ENCODE results near the gene PRKD3. TPM values are rescaled to one million over a fixed set of nuclear protein-coding genes. Genes with fewer than 3 reads are reported as not detected.

The PRKD3 gene
- total RNA-seq, 1 donor = 68.0 TPM

DNA sequence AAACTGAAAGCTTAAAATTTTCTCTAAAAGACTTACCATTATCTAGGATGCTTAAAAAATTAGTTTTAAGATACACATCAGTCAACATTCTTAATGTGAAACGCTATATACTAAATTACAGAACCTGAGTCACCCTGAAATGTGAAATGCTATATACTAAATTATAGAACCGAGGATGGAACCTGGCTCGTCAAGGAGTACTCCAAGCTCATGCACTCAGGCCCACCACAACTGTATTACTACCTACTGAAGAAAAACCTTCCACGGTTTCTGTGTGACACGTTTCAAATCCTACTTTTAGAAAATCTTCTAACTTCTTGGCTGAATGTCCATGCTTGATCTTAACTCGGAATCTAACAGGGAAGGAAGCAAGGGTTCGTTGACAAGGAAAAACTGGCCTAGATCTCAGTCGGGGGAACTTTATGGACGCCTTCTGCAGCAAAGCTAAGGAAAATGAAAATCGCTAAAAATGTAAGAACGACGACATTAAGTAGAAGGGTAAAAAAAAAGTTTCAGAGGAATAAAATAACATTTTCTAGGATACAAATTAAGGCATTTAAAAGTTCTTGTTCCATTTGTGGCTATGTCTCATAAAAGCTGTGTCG, 1.4 kb downstream of the PRKD3 start:
- Histone ChIP-seq H3K4me3 (ENCODE audit: insufficient read depth, low read length) (peak overlapping the region; percentile 94), H3K9me3 (ENCODE audit: low read depth, low read length) (no peaks in the 10 kb centered on the region), H3K27ac (ENCODE audit: low read depth, low read length) (peak overlapping the region; percentile 85), H3K4me2 (ENCODE audit: insufficient read depth, low read length) (peak overlapping the region; percentile 95), H3K4me1 (ENCODE audit: insufficient read depth, low read length) (peaks cover 16% of the 10 kb centered on the region), H3K27me3 (ENCODE audit: insufficient read depth, low read length) (no peaks in the 10 kb centered on the region), H4K20me1 (ENCODE audit: insufficient read depth, low read length) (peaks cover 22% of the 10 kb centered on the region), H3K36me3 (ENCODE audit: insufficient read depth, low read length) (no peaks in the 10 kb centered on the region), H3K79me2 (ENCODE audit: insufficient read depth, low read length) (peaks cover 60% of the 10 kb centered on the region), H2AFZ (ENCODE audit: low read length) (peak overlapping the region; percentile 89)
- DNase-seq (ENCODE audit: insufficient read length, low spot score, missing footprints) = no peak
- TF ChIP-seq, protein P1, sequence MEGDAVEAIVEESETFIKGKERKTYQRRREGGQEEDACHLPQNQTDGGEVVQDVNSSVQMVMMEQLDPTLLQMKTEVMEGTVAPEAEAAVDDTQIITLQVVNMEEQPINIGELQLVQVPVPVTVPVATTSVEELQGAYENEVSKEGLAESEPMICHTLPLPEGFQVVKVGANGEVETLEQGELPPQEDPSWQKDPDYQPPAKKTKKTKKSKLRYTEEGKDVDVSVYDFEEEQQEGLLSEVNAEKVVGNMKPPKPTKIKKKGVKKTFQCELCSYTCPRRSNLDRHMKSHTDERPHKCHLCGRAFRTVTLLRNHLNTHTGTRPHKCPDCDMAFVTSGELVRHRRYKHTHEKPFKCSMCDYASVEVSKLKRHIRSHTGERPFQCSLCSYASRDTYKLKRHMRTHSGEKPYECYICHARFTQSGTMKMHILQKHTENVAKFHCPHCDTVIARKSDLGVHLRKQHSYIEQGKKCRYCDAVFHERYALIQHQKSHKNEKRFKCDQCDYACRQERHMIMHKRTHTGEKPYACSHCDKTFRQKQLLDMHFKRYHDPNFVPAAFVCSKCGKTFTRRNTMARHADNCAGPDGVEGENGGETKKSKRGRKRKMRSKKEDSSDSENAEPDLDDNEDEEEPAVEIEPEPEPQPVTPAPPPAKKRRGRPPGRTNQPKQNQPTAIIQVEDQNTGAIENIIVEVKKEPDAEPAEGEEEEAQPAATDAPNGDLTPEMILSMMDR (IDR thresholded peaks at IDR 0.05; ENCODE audit: extremely low read depth, low read depth, low read length) = no peak

DNA sequence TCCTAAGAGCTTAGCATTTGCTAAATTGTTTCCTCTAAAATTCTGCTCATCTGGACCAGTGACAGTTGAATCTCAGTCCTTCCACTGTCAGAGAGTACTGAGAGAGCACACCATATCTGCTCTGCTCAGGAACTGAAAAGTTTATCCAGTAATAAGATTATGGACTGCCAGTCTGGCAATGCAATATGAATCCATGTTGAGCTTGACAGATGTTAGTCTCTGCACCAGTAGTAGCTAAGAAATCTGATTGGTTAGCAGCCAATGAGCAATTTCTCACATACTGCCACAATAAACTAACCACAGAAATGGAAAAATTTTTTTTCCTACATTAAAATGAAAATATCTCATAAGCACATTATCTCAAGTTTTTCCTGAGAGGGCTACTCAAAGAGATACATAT, 2.3 kb downstream of the PRKD3 start:
- Histone ChIP-seq H4K20me1 (ENCODE audit: insufficient read depth, low read length) (peaks cover 31% of the 10 kb centered on the region), H3K27ac (ENCODE audit: low read depth, low read length) (peak overlapping the region; percentile 85), H3K4me1 (ENCODE audit: insufficient read depth, low read length) (peaks cover 19% of the 10 kb centered on the region), H3K4me3 (ENCODE audit: insufficient read depth, low read length) (peak overlapping the region; percentile 94), H3K9me3 (ENCODE audit: low read depth, low read length) (no peaks in the 10 kb centered on the region), H3K4me2 (ENCODE audit: insufficient read depth, low read length) (peak overlapping the region; percentile 95), H3K36me3 (ENCODE audit: insufficient read depth, low read length) (peaks cover 3% of the 10 kb centered on the region), H3K79me2 (ENCODE audit: insufficient read depth, low read length) (peaks cover 69% of the 10 kb centered on the region), H3K27me3 (ENCODE audit: insufficient read depth, low read length) (no peaks in the 10 kb centered on the region), H2AFZ (ENCODE audit: low read length) (no peak overlapping the region)
- TF ChIP-seq, protein P1 (IDR thresholded peaks at IDR 0.05; ENCODE audit: extremely low read depth, low read depth, low read length) = no peak
- DNase-seq (ENCODE audit: insufficient read length, low spot score, missing footprints) = peak; percentile 89

DNA sequence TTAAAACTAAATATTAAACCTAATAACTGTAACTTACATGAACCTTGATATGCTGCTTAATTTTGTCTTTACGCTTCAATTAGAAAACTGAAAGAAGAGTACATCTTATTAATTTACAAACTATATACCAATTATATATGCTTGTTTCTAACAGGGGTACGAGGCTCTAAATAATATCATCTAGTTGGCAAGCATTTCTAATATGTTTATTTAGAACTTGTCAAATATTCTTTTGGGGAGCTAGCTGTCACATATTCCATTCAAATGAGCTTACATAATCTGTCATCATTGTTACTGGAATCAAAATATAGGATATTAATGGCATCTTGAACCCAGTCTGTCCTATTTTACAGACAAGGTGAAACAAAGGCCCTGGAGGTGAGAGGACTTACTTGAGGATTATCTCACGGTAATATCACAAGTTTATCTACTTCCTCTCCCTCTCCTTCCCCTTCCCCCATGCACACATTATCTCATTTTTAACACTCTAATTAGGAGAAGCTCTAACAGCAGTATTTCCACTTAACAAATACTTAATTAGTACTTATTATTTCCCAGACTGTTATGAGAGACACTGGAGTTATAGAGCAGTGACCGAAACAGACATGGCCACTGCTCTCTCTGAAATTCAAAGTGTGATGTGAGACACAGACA, 3.5 kb downstream of the PRKD3 start:
- TF ChIP-seq, protein P1 (IDR thresholded peaks at IDR 0.05; ENCODE audit: extremely low read depth, low read depth, low read length) = no peak
- no peak for DNase-seq (ENCODE audit: insufficient read length, low spot score, missing footprints)
- Histone ChIP-seq H3K4me1 (ENCODE audit: insufficient read depth, low read length) (peaks cover 19% of the 10 kb centered on the region), H2AFZ (ENCODE audit: low read length) (no peak overlapping the region), H3K4me3 (ENCODE audit: insufficient read depth, low read length) (no peak overlapping the region), H3K9me3 (ENCODE audit: low read depth, low read length) (no peaks in the 10 kb centered on the region), H4K20me1 (ENCODE audit: insufficient read depth, low read length) (peaks cover 32% of the 10 kb centered on the region), H3K27ac (ENCODE audit: low read depth, low read length) (no peak overlapping the region), H3K36me3 (ENCODE audit: insufficient read depth, low read length) (peaks cover 3% of the 10 kb centered on the region), H3K4me2 (ENCODE audit: insufficient read depth, low read length) (no peak overlapping the region), H3K27me3 (ENCODE audit: insufficient read depth, low read length) (no peaks in the 10 kb centered on the region), H3K79me2 (ENCODE audit: insufficient read depth, low read length) (peaks cover 79% of the 10 kb centered on the region)
